Neural crest cell (in vitro differentiated cells): Measurements from ENCODE around the gene MCEMP1. TPM values are rescaled to one million over a fixed set of nuclear protein-coding genes. Genes with fewer than 3 reads are reported as not detected.

Experiments used
- DNase-seq: peaks from one replicate; pipeline ENCODE4 v3.0.0; 2021; ENCODE audit warnings: low read depth, mixed read lengths, low spot score
- H3K27ac Mint-ChIP-seq: one replicate; pipeline ENCODE4 v1.8.0; 2021; ENCODE audit warnings: mild to moderate bottlenecking, mixed read lengths; ENCODE audit not compliant: unreplicated experiment
- H3K27me3 Mint-ChIP-seq: 2 replicates; pipeline ENCODE4 v1.8.0; 2021; ENCODE audit warnings: low read depth, mild to moderate bottlenecking, mixed read lengths
- H3K36me3 Mint-ChIP-seq: 2 replicates; pipeline ENCODE4 v1.8.0; 2021; ENCODE audit warnings: low read depth, mild to moderate bottlenecking, mixed read lengths
- H3K4me1 Mint-ChIP-seq: 2 replicates; pipeline ENCODE4 v1.8.0; 2021; ENCODE audit warnings: mixed read lengths
- H3K4me3 Mint-ChIP-seq: one replicate; pipeline ENCODE4 v1.8.0; 2021; ENCODE audit warnings: mild to moderate bottlenecking, mixed read lengths
- H3K9me3 Mint-ChIP-seq: 2 replicates; pipeline ENCODE4 v1.8.0; 2021; ENCODE audit warnings: mixed read lengths
- total RNA-seq: library from RNA; stranded (reverse); gene quantifications from 2 replicates; pipeline ENCODE4 v1.2.1, GENCODE V29; 2021
- TF ChIP-seq, protein P1 (sequence below): fragments of 200-600 bp; sonication (generic); conservative IDR thresholded peaks from 2 replicates; pipeline ENCODE4 v1.5.0; 2021; ENCODE audit warnings: antibody characterized with exemption, mild to moderate bottlenecking

The MCEMP1 gene
- total RNA-seq, 1 donor from 2014 or later: not detected

DNA sequence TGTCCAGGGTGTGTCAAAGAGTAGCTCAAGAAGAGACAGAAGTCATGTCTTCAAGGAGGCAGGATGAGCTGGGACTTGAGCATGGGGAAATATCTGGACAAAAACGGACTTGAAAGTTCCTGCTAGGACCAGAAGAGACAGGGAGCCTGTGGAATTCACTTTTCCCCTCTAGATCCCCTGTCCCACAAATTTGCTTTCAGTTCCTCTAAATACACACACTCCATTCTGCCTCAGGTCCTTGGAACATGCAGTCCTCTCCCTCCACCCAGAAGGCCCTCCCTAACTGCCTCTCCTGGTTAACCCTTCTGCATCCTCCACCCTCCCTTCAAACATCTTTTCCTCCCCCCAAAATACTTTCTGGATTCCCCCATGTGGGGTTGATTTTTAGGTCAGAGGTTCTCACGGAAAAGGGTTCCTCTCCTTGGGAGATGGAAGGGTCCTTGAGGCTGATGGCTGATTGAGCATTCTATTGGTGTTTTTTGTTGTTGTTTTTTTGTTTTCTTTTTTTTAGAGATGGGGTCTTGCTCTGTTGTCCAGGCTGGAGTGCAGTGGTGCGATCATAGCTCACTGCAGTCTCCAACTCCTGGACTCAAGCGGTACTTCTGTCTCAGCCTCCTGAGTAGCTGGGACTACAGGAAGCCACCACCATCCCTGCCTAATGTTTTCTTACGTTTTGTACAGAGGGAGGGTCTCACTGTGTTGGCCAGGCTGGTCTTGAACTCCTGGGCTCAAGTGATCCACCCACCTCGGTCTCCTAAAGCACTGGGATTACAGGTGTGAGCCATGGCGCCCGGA, 14.9 kb upstream of the MCEMP1 start:
- no peaks in the 10 kb centered on the region for H3K9me3 Mint-ChIP-seq
- H3K4me3 Mint-ChIP-seq: no peak overlapping the region
- H3K4me1 Mint-ChIP-seq: peaks cover 5% of the 10 kb centered on the region
- no peak for DNase-seq
- TF ChIP-seq, protein P1, sequence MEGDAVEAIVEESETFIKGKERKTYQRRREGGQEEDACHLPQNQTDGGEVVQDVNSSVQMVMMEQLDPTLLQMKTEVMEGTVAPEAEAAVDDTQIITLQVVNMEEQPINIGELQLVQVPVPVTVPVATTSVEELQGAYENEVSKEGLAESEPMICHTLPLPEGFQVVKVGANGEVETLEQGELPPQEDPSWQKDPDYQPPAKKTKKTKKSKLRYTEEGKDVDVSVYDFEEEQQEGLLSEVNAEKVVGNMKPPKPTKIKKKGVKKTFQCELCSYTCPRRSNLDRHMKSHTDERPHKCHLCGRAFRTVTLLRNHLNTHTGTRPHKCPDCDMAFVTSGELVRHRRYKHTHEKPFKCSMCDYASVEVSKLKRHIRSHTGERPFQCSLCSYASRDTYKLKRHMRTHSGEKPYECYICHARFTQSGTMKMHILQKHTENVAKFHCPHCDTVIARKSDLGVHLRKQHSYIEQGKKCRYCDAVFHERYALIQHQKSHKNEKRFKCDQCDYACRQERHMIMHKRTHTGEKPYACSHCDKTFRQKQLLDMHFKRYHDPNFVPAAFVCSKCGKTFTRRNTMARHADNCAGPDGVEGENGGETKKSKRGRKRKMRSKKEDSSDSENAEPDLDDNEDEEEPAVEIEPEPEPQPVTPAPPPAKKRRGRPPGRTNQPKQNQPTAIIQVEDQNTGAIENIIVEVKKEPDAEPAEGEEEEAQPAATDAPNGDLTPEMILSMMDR: no peak
- no peaks in the 10 kb centered on the region for H3K36me3 Mint-ChIP-seq
- no peak overlapping the region for H3K27ac Mint-ChIP-seq
- peaks cover 36% of the 10 kb centered on the region for H3K27me3 Mint-ChIP-seq

DNA sequence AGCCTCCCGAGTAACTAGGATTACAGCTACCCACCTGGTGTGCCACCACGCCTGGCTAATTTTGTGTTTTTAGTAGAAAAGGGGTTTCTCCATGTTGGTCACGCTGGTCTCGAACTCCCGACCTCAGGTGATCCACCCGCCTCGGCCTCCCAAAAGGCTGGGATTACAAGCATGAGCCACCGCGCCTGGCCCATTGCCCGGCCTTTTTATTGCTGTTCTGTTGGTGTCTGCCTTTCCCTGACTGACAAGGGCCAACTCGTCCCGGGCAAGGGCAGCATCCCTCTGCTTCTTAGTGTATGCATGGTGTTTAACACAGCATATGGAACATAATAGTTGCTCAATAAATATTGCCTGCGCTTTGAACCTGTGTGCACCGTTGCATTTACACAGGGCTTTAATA, 14.2 kb upstream of the MCEMP1 start:
- Mint-ChIP-seq H3K36me3 (no peaks in the 10 kb centered on the region), H3K27ac (no peak overlapping the region), H3K27me3 (peaks cover 40% of the 10 kb centered on the region)

DNA sequence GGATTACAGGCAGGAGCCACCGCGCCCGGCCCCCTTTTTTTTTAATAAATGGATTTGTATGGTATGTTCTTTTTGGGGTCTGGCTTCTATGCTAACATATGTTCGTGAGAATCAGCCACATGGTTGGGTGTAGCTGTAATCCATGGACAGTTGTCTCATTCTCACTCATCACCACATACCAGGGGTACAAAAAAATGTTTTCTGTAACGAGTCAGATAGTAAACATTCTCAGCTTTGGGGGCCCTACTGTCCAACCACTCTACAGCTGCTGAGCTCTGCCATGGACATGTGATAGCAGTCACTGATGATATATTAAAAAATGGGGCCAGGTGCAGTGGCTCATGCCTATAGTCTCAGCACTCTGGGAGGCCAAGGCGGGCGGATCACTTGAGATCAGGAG, 13.2 kb upstream of the MCEMP1 start:
- no peak for DNase-seq
- H3K27me3 Mint-ChIP-seq: peaks cover 46% of the 10 kb centered on the region
- no peaks in the 10 kb centered on the region for H3K4me1 Mint-ChIP-seq
- no peak overlapping the region for H3K4me3 Mint-ChIP-seq
- TF ChIP-seq, protein P1: no peak
- no peaks in the 10 kb centered on the region for H3K36me3 Mint-ChIP-seq
- no peaks in the 10 kb centered on the region for H3K9me3 Mint-ChIP-seq
- no peak overlapping the region for H3K27ac Mint-ChIP-seq

More for the DNA sequence above, 14.2 kb upstream of the MCEMP1 start:
- H3K4me3 Mint-ChIP-seq: no peak overlapping the region
- DNase-seq: no peak
- TF ChIP-seq, protein P1: no peak
- H3K4me1 Mint-ChIP-seq: peaks cover 5% of the 10 kb centered on the region
- no peaks in the 10 kb centered on the region for H3K9me3 Mint-ChIP-seq

DNA sequence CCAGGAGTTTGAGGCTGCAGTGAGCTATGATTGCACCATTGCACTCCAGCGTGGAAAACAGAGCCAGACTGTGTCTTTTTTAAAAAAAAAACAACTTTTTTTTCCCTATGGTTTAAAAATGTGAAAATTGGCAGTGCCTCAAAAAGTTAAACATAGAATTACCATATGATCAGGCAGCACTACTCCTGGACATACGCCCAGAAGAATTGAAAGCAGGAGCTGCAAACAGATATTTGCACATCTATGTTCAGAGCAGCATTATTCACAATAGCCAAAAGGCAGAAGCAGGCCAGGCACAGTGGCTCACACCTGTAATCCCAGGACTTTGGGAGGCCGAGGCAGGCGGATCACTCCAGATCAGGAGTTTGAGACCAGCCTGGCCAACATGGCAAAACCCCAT, 11.8 kb upstream of the MCEMP1 start:
- no peak overlapping the region for H3K27ac Mint-ChIP-seq
- peaks cover 59% of the 10 kb centered on the region for H3K27me3 Mint-ChIP-seq
- no peak for DNase-seq
- H3K9me3 Mint-ChIP-seq: no peaks in the 10 kb centered on the region
- TF ChIP-seq, protein P1: no peak
- H3K4me3 Mint-ChIP-seq: no peak overlapping the region
- no peaks in the 10 kb centered on the region for H3K36me3 Mint-ChIP-seq
- H3K4me1 Mint-ChIP-seq: no peaks in the 10 kb centered on the region

DNA sequence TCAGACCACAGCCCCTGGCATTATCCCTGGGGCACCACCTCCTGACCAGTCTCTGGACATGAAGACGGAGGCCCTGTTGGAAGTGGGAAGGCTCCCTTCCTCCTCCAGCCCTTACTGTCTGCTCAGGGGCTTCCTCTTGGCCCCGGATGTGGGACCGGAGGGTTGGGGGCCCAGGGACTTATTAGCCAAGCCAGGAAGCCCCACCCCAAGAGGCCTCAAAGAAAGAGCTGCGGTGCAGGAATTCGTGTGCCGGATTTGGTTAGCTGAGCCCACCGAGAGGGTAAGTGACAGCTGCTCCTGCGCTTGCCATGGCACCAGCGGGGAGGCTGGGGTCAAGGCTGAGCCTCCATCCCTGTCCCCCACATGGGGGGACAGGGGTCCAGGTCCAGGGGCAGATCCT, 8.0 kb upstream of the MCEMP1 start, which contains the start of gene RETN:
TSS of gene RETN (plus strand) at position 208 of the 400 bp plus-strand sequence. CDS start 278 bp downstream, outside the sequence.
- Mint-ChIP-seq H3K9me3 (no peaks in the 10 kb centered on the region), H3K4me1 (no peaks in the 10 kb centered on the region), H3K36me3 (no peaks in the 10 kb centered on the region), H3K27ac (no peak within 1 kb of the TSS), H3K27me3 (peaks cover 81% of the 10 kb centered on the region), H3K4me3 (no peak within 1 kb of the TSS)
- TF ChIP-seq, protein P1: no peak
- no peak for DNase-seq
